ENCODE measurements around the gene PTPN18. TPM values are rescaled to one million over a fixed set of nuclear protein-coding genes. Genes with fewer than 3 reads are reported as not detected.

PTPN18 gene
- total RNA-seq, 1 donor: 25.8 TPM

- no peak for DNase-seq (ENCODE audit: low read depth)
- TF ChIP-seq, protein P1, sequence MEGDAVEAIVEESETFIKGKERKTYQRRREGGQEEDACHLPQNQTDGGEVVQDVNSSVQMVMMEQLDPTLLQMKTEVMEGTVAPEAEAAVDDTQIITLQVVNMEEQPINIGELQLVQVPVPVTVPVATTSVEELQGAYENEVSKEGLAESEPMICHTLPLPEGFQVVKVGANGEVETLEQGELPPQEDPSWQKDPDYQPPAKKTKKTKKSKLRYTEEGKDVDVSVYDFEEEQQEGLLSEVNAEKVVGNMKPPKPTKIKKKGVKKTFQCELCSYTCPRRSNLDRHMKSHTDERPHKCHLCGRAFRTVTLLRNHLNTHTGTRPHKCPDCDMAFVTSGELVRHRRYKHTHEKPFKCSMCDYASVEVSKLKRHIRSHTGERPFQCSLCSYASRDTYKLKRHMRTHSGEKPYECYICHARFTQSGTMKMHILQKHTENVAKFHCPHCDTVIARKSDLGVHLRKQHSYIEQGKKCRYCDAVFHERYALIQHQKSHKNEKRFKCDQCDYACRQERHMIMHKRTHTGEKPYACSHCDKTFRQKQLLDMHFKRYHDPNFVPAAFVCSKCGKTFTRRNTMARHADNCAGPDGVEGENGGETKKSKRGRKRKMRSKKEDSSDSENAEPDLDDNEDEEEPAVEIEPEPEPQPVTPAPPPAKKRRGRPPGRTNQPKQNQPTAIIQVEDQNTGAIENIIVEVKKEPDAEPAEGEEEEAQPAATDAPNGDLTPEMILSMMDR (IDR thresholded peaks at IDR 0.05; ENCODE audit: insufficient read depth, low read length): no peak
- H3K4me3 ChIP-seq (ENCODE audit: low read depth, low read length): no peak overlapping the region
Measured at GRCh38 chr2:130335226-130335625, 20.6 kb upstream of the PTPN18 start.

- DNase-seq (ENCODE audit: low read depth): no peak
- H3K4me3 ChIP-seq (ENCODE audit: low read depth, low read length): no peak overlapping the region
- TF ChIP-seq, protein P1 (IDR thresholded peaks at IDR 0.05; ENCODE audit: insufficient read depth, low read length): no peak
Measured at GRCh38 chr2:130336150-130336876, 19.5 kb upstream of the PTPN18 start.

DNA sequence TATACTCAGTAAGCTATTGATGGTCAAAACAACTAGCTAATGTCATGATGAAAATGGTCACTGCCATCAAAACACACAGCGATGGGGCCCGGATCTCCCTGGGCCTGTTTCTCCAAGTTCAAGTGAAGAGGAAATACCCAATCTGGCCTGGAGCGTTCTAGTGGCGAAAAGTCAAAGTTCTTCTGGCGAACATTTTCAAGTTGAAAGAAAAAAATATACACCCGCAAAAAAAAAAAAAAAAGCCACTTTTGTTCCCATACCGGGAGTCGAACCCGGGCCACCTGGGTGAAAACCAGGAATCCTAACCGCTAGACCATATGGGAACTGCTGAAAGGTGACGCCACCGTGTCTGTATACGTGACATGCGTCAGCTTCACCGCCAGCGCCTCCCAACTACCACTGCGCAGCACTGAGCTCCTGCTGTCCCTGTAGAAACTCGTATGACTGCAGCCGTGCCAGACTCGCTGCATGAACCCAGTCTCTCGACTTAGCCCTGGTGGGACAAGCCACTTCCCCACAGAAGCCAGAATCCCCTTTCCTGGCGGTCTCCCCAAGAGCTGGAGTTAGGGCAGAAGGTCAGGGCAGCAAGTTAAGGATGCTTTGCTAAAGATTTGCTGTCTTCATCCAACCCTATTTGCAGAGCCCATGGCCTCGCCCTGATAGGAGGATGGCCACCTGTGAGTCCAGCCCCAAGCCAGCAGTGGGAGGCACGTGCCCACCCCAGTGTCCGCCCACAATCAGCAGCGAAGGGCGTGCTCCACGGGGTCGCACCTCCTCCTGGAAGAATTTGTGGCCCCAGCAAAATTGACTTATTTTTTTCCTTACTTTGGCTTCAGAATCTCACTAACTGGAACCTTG is 18.8 kb upstream of the PTPN18 start:
- H3K4me3 ChIP-seq (ENCODE audit: low read depth, low read length): peak overlapping the region; percentile 38
- TF ChIP-seq, protein P1 (IDR thresholded peaks at IDR 0.05; ENCODE audit: insufficient read depth, low read length): no peak
- peak; percentile 71 for DNase-seq (ENCODE audit: low read depth)

DNA sequence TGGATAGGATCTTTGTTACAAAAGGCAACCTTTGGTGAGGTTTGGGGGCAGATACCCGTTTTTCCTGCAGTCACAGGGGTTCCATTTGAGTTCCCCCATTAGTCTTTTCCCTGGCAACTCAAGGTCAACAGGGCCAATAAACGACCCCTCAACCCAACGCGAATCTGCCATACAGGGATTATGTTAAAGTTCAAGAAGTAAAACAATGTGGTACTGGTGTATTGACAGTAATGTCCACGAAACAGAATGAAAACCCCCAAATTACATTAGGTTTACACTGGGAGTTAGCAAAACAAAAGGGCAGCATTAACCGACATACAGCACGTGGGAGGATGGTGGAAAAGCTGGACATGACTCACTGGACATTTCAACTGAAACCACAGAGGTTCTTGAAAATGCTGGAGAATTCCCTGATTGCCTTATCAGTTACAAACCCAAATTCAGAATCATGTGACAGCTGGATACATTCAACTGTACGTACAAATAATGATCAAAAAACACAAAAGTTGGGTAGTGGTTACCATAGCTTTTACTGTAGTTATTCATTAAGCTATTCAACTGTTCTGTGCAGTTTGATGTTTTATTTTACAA is 18.0 kb upstream of the PTPN18 start:
- TF ChIP-seq, protein P1 (IDR thresholded peaks at IDR 0.05; ENCODE audit: insufficient read depth, low read length): no peak
- DNase-seq (ENCODE audit: low read depth): peak; percentile 77
- H3K4me3 ChIP-seq (ENCODE audit: low read depth, low read length): no peak overlapping the region

- no peak for DNase-seq (ENCODE audit: low read depth)
- no peak overlapping the region for H3K4me3 ChIP-seq (ENCODE audit: low read depth, low read length)
- TF ChIP-seq, protein P1 (IDR thresholded peaks at IDR 0.05; ENCODE audit: insufficient read depth, low read length): no peak
Measured at GRCh38 chr2:130338793-130339345, 17.0 kb upstream of the PTPN18 start.

DNA sequence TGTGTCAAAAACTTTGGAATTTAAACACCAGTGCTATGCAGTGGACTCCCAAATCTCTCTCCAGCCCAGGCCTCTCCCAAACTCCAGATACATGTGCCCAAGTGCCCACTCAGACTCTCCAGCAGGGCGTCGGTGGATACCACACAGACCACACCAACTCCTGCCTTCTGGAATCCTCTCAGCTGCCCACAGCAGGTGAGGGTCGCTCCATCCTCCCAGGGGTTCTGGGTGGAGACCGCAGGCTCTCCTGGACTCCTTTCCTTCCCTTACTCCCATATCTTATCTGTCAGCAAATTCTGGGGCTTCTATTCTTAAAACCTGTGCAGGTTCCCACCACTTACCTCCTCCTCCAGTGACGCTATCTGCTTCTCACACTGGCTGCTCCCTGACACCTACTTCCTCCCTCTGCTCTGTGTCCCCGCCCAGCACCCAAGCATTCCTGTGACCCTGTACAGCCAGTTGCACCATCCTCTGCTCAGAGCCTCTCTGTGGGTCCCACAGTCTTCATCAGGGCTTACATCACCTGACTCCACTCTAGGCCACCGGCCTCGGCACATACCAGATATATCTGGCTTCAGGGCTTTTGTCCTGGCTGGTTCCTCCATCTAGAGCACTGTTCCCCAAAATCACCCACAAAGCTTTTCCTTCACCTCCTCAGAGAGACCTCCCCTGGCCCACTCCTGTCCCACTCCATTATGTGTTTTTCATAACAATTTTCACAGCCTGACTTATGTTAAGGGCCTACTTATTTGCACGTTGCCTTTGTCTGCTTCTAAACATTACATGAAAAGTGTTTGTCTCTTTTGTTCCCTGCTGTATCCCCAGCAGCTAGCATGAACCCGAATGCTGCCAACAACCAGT is 15.7 kb upstream of the PTPN18 start:
- no peak for DNase-seq (ENCODE audit: low read depth)
- no peak overlapping the region for H3K4me3 ChIP-seq (ENCODE audit: low read depth, low read length)
- TF ChIP-seq, protein P1 (IDR thresholded peaks at IDR 0.05; ENCODE audit: insufficient read depth, low read length): no peak

Measured in fibroblast of the aortic adventitia (primary cell).